SIG-M5 treated with dmso at 0.1 percent for 504 hours (cell line): ENCODE data around the gene NAP1L5.

Source experiments
- DNase-seq: peaks from one replicate; lab custom pipeline; 2025; ENCODE audit not compliant: unreplicated experiment; lab: John Stamatoyannopoulos, UW

NAP1L5 gene

GRCh38 chr4:88722828-88723227 is 25.2 kb upstream of the NAP1L5 start:
- DNase-seq = no peak

DNA sequence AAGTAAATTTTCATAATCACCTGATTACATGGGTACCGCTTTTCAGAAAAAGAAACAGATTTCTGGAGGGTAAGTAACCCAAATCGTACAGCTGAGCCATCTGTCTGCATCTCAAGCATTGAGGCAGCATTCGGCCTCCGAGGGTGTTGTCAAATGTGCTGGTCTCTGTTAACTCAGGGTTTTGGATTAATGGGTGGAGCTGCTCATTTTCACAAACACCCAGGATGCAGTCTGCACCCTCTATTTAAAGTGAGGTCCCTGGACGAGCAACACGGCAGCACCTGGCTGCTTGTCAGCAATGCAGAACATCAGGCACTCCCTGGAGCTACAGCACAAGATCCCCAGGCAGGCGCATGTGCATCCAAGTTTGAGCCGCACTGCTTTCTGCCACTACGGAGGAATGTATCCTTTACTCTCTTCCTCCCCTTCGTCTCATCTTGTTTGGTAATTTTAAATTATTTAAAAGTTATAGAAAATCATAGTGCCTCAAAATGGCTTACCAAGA is 24.7 kb upstream of the NAP1L5 start:
- no peak for DNase-seq

- DNase-seq = no peak
Observed at GRCh38 chr4:88720451-88721428, 23.1 kb upstream of the NAP1L5 start.

DNA sequence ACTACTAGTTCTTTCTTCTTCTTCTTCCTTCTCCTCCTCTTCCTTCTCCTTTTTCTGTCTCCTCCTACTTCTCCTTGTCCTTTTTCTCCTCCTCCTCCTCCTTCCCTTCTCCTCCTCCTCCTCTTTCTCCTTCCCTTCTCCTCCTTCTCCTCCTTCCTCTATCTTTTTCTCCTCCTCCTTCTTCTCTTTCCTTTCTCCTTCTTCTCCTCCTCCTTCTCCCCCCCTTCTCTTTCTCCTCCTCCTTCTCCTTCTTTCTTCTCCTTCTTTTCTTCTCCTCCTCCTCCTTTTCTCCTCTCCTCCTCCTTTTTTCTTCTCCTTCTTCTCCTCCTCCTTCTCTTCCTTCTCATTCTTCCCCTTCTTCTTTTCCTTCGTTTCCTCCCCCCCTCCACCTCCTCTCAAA is 21.8 kb upstream of the NAP1L5 start:
- DNase-seq = no peak

DNA sequence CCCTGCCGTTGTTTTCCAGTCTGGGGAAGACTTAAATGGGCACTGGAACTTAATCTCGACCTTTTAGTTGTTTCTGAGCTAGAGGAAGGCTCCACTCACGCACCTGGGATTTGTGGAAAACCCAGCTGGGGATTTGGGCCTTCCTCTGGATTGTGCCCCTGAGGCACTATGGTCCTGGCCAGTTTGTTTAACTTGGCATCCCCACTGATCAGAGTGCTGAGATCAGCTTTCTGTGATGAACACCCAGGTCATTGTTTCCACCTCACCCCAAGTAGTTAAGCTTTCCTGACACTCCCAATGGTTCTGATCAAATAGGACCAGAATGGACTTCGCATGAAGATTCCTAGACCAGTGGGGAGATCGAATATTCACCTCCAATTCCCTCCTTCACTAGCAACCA is 20.5 kb upstream of the NAP1L5 start:
- DNase-seq = no peak

GRCh38 chr4:88713782-88714181 is 16.2 kb upstream of the NAP1L5 start:
- DNase-seq = no peak

DNA sequence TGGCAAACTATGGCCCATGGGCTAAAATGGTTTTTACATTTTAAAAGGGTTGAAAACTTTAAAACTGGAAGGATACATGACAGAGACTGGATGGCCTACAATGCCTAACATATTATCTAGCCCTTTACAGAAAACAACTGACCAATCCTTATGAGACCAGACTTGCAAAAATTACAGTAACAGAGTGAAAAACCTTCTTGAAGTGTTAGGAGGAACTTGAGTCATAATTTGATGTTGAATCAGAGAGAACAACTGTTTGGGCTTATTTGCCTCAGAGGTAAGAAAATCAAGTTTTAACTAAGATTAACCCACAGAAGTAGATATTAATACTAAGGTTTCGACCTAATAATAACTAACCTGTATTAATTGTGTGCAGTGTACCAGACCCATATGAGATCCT is 12.4 kb upstream of the NAP1L5 start:
- no peak for DNase-seq

DNA sequence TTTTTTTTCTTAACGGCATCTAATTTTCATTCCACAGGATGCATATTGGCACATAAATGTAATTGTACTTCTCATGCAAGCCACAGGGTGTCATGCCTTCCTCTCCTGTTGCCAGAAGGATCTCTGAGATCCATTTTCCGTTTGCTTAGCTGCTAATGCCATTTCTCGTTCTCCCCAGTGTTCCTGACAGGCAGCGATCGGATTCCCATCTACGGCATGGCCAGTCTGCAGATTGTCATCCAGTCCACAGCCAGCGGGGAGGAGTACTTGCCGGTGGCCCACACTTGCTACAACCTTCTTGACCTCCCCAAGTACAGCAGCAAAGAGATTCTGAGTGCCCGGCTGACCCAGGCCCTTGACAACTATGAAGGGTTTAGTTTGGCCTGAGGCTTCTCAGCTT is 8.9 kb upstream of the NAP1L5 start:
- DNase-seq = peak; percentile 3

GRCh38 chr4:88705805-88706492 is 8.3 kb upstream of the NAP1L5 start:
- peak; percentile 7 for DNase-seq

GRCh38 chr4:88705223-88705622 is 7.6 kb upstream of the NAP1L5 start:
- DNase-seq = no peak

DNA sequence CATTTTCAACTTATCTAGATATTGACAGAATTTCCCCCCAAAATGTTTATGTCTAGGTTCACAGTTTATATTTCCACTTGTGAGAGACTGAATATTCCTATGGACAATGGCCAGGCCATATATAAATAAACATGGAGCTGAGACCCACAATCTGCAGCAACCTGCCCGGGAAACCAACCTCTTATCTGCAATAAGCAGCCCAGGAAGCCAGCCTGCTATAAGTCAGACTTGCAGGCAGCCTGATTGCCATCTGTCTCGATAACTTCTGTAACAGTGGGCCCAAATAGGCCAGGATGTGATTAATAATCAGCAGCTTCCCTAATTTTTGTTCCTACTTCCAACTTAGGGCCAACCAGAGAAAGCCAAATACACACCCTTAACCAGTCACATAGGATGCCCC is 5.2 kb upstream of the NAP1L5 start:
- no peak for DNase-seq

DNA sequence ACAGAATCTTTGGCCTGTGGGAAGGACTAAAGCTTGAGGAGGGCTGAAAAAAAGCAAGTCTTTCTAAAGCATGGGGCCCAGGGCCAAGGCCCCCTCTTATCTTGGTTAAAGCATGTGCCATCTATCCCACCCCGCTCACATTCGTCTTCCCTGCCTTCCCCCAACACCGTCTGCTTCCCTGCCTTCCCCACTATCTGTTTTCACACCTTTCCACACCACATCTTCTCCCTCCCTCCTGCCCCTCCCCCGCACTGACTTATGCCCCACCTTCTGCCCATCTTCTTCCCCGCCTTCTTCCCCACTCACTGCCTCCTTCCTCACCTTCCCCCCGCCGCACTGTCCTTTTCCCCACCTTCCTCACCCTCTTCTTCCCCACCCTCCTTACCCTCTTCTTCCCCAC is 890 bp upstream of the NAP1L5 start:
- DNase-seq = no peak

DNA sequence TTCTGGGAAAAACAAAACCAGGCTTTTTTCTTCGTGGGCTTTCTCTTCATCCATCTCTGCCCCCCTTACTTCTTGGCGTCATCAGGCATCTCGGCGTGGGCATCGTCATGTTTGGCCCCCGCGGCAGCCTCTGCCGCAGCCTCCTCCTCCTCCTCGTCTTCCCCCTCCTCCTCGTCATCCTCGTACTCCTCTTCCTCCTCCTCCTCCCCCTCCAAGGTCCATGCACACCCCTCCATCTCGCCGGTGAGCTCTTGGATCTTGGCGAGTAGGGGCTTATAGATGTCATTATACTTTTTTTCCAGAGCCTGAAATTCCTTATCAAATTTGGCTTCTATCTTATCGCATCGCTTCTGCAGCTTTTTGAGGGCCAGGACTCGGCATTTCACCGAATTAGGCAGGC is 488 bp downstream of the NAP1L5 start:
- DNase-seq = no peak

GRCh38 chr4:88696630-88697029 is 999 bp downstream of the NAP1L5 start:
- no peak for DNase-seq

GRCh38 chr4:88693792-88694191 is 3.8 kb downstream of the NAP1L5 start:
- DNase-seq = no peak

- DNase-seq = no peak
Observed at GRCh38 chr4:88690355-88690754, 7.3 kb downstream of the NAP1L5 start.

- no peak for DNase-seq
Observed at GRCh38 chr4:88681209-88681608, 16.4 kb downstream of the NAP1L5 start.

DNA sequence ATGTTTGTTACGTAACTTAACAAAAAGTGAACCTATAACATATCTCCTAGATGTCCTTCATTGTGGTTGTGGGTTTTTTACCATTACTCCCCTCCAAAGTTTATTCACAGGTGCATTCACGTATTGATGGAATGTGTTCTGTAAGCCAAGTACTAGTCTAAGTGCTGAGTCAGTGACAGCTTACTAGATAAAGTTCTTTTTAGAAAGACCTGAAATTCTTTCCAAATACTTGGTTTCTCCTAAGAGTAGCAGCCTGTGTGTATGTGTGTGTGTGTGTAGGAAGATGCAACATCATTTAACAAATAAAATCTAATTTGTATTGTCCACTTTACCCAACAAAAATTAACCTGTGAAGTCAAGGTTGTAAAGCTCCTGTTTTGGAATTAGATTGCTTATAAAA is 22.1 kb downstream of the NAP1L5 start:
- no peak for DNase-seq

GRCh38 chr4:88674979-88675378 is 22.6 kb downstream of the NAP1L5 start:
- DNase-seq = no peak

GRCh38 chr4:88674565-88674964 is 23.1 kb downstream of the NAP1L5 start:
- no peak for DNase-seq

GRCh38 chr4:88673886-88674285 is 23.7 kb downstream of the NAP1L5 start:
- DNase-seq = no peak

GRCh38 chr4:88672987-88673386 is 24.6 kb downstream of the NAP1L5 start:
- DNase-seq = peak; percentile 36
